HCT116 (cell line): ENCODE measurements around the gene PDLIM7. TPM values are rescaled to one million over a fixed set of nuclear protein-coding genes. Genes with fewer than 3 reads are reported as not detected.

Experiments
- ATAC-seq: fragments of 200-7000 bp; cut with Tn5 transposase; 2 replicates; pipeline ENCODE4 v1.9.1; 2020; ENCODE audit warnings: mild to moderate bottlenecking, moderate library complexity
- BruUV-seq: library from RNA; stranded (reverse); fragments of 400-500 nt; replicated peaks from 2 replicates; lab custom pipeline; 2021; lab: Mats Ljungman, UMichigan
- CTCF ChIA-PET: fragments of 300-600 bp; sonication (Branson Sonifier 250); formaldehyde crosslinking; loops from one replicate; lab custom pipeline; 2021; ENCODE audit warnings: antibody characterized with exemption; lab: Charles Lee
- POLR2A ChIA-PET: fragments of 300-600, 350-600 bp; sonication (Branson Sonifier 250); formaldehyde crosslinking; loops from one replicate; lab custom pipeline; 2021; ENCODE audit warnings: antibody characterized with exemption; lab: Charles Lee
- RAD21 ChIA-PET, 2 experiments: fragments of 300-600 bp; sonication (Branson Sonifier 250); formaldehyde crosslinking; loops; one replicate each; lab custom pipeline; 2023; ENCODE audit warnings: low total read pairs in 2 of 2; ENCODE audit not compliant: uncharacterized antibody in 2 of 2, unreplicated experiment in 2 of 2, low non-redundant PET in 1 of 2; lab: Charles Lee
- DNase-seq: peaks from one replicate; pipeline ENCODE4 v3.0.0-alpha.2; 2010; ENCODE audit warnings: low read depth, low spot score
- H2AFZ ChIP-seq: fragments of 200-600 bp; shearing (Covaris generic), sonication (generic); 2 replicates; pipeline ENCODE4 v1.6.1; 2017; ENCODE audit warnings: low read depth, mixed run types, mixed read lengths, antibody characterized with exemption, low read length; ENCODE audit not compliant: poor library complexity, severe bottlenecking
- H3K27ac ChIP-seq: 2 replicates; pipeline ENCODE4 v1.5.1; 2012; ENCODE audit warnings: low read depth, low read length
- H3K27me3 ChIP-seq: fragments of 200-600 bp; sonication (generic); 2 replicates; pipeline ENCODE4 v1.6.1; 2016; ENCODE audit warnings: mixed run types, low read length, mixed read lengths; ENCODE audit not compliant: insufficient read depth
- H3K36me3 ChIP-seq, 2 experiments: fragments of 200-500 bp in 1 of 2; fragments of 200-600 bp in 1 of 2; sonication (Bioruptor generic) in 1 of 2; sonication (generic) in 1 of 2; 2 replicates each; pipeline versions ENCODE4 v1.5.1 to v1.6.1; 2014 to 2016; ENCODE audit warnings: low read length in 2 of 2, inconsistent platforms in 1 of 2, mixed read lengths in 1 of 2, mixed run types in 1 of 2; ENCODE audit not compliant: insufficient read depth in 2 of 2, control insufficient read depth in 1 of 2
- H3K4me1 ChIP-seq, 2 experiments: fragments of 200-600 bp in 1 of 2; sonication (generic) in 1 of 2; 2 replicates each; pipeline versions ENCODE4 v1.5.1 to v1.6.1; 2012 to 2017; ENCODE audit warnings: low read length in 2 of 2, inconsistent platforms in 1 of 2, mild to moderate bottlenecking in 1 of 2, mixed read lengths in 1 of 2, mixed run types in 1 of 2, moderate library complexity in 1 of 2; ENCODE audit not compliant: insufficient read depth in 2 of 2, control insufficient read depth in 1 of 2
- H3K4me2 ChIP-seq: fragments of 200-600 bp; sonication (generic); 2 replicates; pipeline ENCODE4 v1.6.1; 2017; ENCODE audit warnings: mixed run types, low read length, mixed read lengths
- H3K4me3 ChIP-seq, 2 experiments: fragments of 200-600 bp in 1 of 2; sonication (generic) in 1 of 2; replicated peaks in 1 of 2; 2 replicates each; pipeline ENCODE4 v1.5.1; 2011 to 2016; ENCODE audit warnings: low read length in 2 of 2, control low read depth in 1 of 2, low read depth in 1 of 2, mild to moderate bottlenecking in 1 of 2, mixed read lengths in 1 of 2, mixed run types in 1 of 2
- H3K79me2 ChIP-seq: fragments of 200-600 bp; sonication (generic); 2 replicates; pipeline ENCODE4 v1.6.1; 2017; ENCODE audit warnings: mild to moderate bottlenecking, mixed run types, low read length, moderate library complexity, mixed read lengths; ENCODE audit not compliant: insufficient read depth
- H3K9ac ChIP-seq: fragments of 200-600 bp; sonication (generic); 2 replicates; pipeline ENCODE4 v1.6.1; 2016; ENCODE audit warnings: low read length, mixed read lengths
- H3K9me2 ChIP-seq: fragments of 200-600 bp; sonication (generic), shearing (Covaris generic); 2 replicates; pipeline ENCODE4 v1.6.1; 2017; ENCODE audit warnings: mixed run types, mild to moderate bottlenecking, moderate library complexity; ENCODE audit not compliant: insufficient read depth
- H3K9me3 ChIP-seq, 2 experiments: fragments of 200-500 bp in 1 of 2; fragments of 200-600 bp in 1 of 2; sonication (Bioruptor generic) in 1 of 2; sonication (generic) in 1 of 2; 2 replicates each; pipeline ENCODE4 v1.6.1; 2014 to 2017; ENCODE audit warnings: low read length in 2 of 2, mixed read lengths in 2 of 2, inconsistent platforms in 1 of 2, low read depth in 1 of 2, mild to moderate bottlenecking in 1 of 2, mixed run types in 1 of 2, moderate library complexity in 1 of 2; ENCODE audit not compliant: control insufficient read depth in 1 of 2, insufficient read depth in 1 of 2
- H4K20me1 ChIP-seq: fragments of 200-600 bp; sonication (generic), shearing (Covaris generic); 2 replicates; pipeline ENCODE4 v1.6.1; 2017; ENCODE audit warnings: mixed run types, mild to moderate bottlenecking, moderate library complexity; ENCODE audit not compliant: insufficient read depth
- CBX3 ChIP-seq: IDR thresholded peaks from 2 replicates; pipeline ENCODE4 v1.6.1; 2012; ENCODE audit warnings: low read depth
- CTCF ChIP-seq, 3 experiments: fragments of 200-600 bp in 1 of 3; sonication (generic) in 1 of 3; IDR thresholded peaks in 2 of 3; conservative IDR thresholded peaks in 1 of 3; 2 replicates each; pipeline ENCODE4 v1.5.1; 2012 to 2017; ENCODE audit warnings: low read depth in 2 of 3, low read length in 2 of 3, antibody characterized with exemption in 1 of 3, borderline replicate concordance in 1 of 3, control low read depth in 1 of 3, mild to moderate bottlenecking in 1 of 3, mixed read lengths in 1 of 3, mixed run types in 1 of 3, moderate library complexity in 1 of 3; ENCODE audit not compliant: insufficient read depth in 1 of 3
- EGR1 ChIP-seq: IDR thresholded peaks from 2 replicates; pipeline ENCODE4 v1.6.1; 2012; ENCODE audit warnings: low read depth
- ELF1 ChIP-seq: IDR thresholded peaks from 2 replicates; pipeline ENCODE4 v1.6.1; 2012; ENCODE audit warnings: low read depth, borderline replicate concordance
- EZH2 ChIP-seq: fragments of 200-600 bp; sonication (generic); IDR thresholded peaks from 2 replicates; pipeline ENCODE4 v1.6.1; 2017; ENCODE audit warnings: antibody characterized with exemption, mixed run types
- EZH2phosphoT487 ChIP-seq: fragments of 200-600 bp; IDR thresholded peaks from 2 replicates; pipeline ENCODE4 v1.6.1; 2018; ENCODE audit warnings: antibody characterized with exemption, borderline replicate concordance
- FOSL1 ChIP-seq: IDR thresholded peaks from 2 replicates; pipeline ENCODE4 v1.6.1; 2012; ENCODE audit warnings: low read depth
- JUND ChIP-seq: IDR thresholded peaks from 2 replicates; pipeline ENCODE4 v1.6.1; 2012
- MAX ChIP-seq: IDR thresholded peaks from 2 replicates; pipeline ENCODE4 v1.6.1; 2012
- POLR2A ChIP-seq: IDR thresholded peaks from 2 replicates; pipeline ENCODE4 v1.7.0; 2011; ENCODE audit warnings: borderline replicate concordance; ENCODE audit not compliant: insufficient read depth, insufficient read length; ENCODE audit errors: extremely low read depth
- POLR2AphosphoS5 ChIP-seq: IDR thresholded peaks from 2 replicates; pipeline ENCODE4 v1.6.1; 2011; ENCODE audit warnings: mild to moderate bottlenecking, low read depth, low read length, moderate library complexity
- RAD21 ChIP-seq: IDR thresholded peaks from 2 replicates; pipeline ENCODE4 v1.6.1; 2012; ENCODE audit warnings: low read depth, mild to moderate bottlenecking
- SIN3A ChIP-seq: IDR thresholded peaks from 2 replicates; pipeline ENCODE4 v1.6.1; 2012; ENCODE audit warnings: low read depth
- SP1 ChIP-seq: IDR thresholded peaks from 2 replicates; pipeline ENCODE4 v1.6.1; 2012; ENCODE audit warnings: low read depth
- TCF7L2 ChIP-seq: IDR thresholded peaks from 2 replicates; pipeline ENCODE4 v1.7.0; 2011; ENCODE audit warnings: borderline replicate concordance, inconsistent platforms; ENCODE audit not compliant: insufficient read depth, insufficient read length; ENCODE audit errors: extremely low read depth
- YY1 ChIP-seq: IDR thresholded peaks from 2 replicates; pipeline ENCODE4 v1.6.1; 2011; ENCODE audit warnings: low read length, low read depth, moderate library complexity, mild to moderate bottlenecking; ENCODE audit not compliant: insufficient replicate concordance; ENCODE audit errors: extremely low read depth
- ZBTB33 ChIP-seq: IDR thresholded peaks from 2 replicates; pipeline ENCODE4 v1.6.1; 2011; ENCODE audit warnings: mild to moderate bottlenecking, low read length, moderate library complexity; ENCODE audit not compliant: insufficient replicate concordance; ENCODE audit errors: extremely low read depth
- ZFX ChIP-seq: fragments of 450-650 bp; IDR thresholded peaks from 2 replicates; pipeline ENCODE4 v1.6.1; 2017
- ZNF274 ChIP-seq: fragments of 200-500 bp; sonication (Bioruptor generic); IDR thresholded peaks from 2 replicates; pipeline ENCODE4 v1.6.1; 2014; ENCODE audit warnings: mild to moderate bottlenecking, low read depth, low read length, inconsistent platforms
- intact Hi-C: fragments of 100-400 bp; cut with micrococcal nuclease; formaldehyde crosslinking; loops from 2 replicates; pipeline ENCODE4 v1.10.0; 2022
- total RNA-seq: library from RNA; stranded (reverse); gene quantifications from one replicate; pipeline ENCODE4 v1.2.1, GENCODE V29; 2021; ENCODE audit not compliant: unreplicated experiment
- TF ChIP-seq, protein P1 (sequence below): IDR thresholded peaks from 2 replicates; pipeline ENCODE4 v1.6.1; 2012

Gene PDLIM7
- total RNA-seq, 1 experiment from 2014 or later: 153 TPM

DNA sequence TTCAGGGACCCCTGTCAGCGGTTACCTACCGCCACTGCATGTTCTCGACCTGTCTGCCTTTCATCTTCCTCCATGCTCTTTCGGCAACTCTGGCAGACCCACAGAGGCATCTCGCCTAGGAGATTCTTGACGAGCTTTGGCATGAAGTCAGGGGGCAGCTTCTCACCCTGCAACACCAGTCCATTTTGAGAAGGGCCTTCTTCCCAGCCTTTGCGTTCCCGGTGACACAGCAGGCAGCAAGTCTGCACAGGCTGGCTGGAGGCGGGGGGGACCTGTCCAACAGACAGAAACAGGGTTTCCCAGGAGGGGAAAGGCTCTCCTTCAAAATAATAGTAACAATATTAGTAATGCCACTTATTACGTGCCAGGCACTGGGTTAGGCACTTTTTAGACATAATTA lies 41.5 kb upstream of the PDLIM7 start:
- peaks cover 4% of the 10 kb centered on the region; the same call in 1 of the 2 replicates for H4K20me1 ChIP-seq

More for the DNA sequence above, 41.5 kb upstream of the PDLIM7 start:
- ChIA-PET POLR2A (no interaction called here), CTCF (no interaction called here), RAD21 (no interaction called here)
- Histone ChIP-seq H3K27ac (no peak overlapping the region), H3K9ac (no peak overlapping the region), H3K79me2 (peaks cover 30% of the 10 kb centered on the region), H3K4me3 (no peak overlapping the region), H3K4me1 (no peaks in the 10 kb centered on the region), H3K27me3 (no peaks in the 10 kb centered on the region), H2AFZ (no peak overlapping the region), H3K9me2 (no peaks in the 10 kb centered on the region), H3K9me3 (no peaks in the 10 kb centered on the region), H3K4me2 (no peak overlapping the region), H3K36me3 (peaks cover 9 to 22% of the 10 kb centered on the region in 2 experiments; a peak in 3 of 4 replicates)
- intact Hi-C loops: no loop called here
- ATAC-seq (no peak), DNase-seq (no peak)
- TF ChIP-seq EZH2phosphoT487 (no peak), SIN3A (no peak), CTCF (IDR thresholded peaks at IDR 0.05 in 2 of 3, conservative IDR thresholded peaks at IDR 0.05 in 1 of 3; ENCODE audit: borderline replicate concordance in 1 of 3, insufficient read depth in 1 of 3, low read depth in 2 of 3, low read length in 2 of 3) (no peak), RAD21 (no peak), TCF7L2 (no peak), ELF1 (no peak), POLR2AphosphoS5 (no peak), FOSL1 (no peak), EGR1 (no peak), YY1 (no peak), ZNF274 (no peak), CBX3 (no peak), ZFX (no peak), MAX (no peak), JUND (no peak), POLR2A (no peak), EZH2 (no peak), SP1 (no peak), ZBTB33 (no peak)
- TF ChIP-seq, protein P1, sequence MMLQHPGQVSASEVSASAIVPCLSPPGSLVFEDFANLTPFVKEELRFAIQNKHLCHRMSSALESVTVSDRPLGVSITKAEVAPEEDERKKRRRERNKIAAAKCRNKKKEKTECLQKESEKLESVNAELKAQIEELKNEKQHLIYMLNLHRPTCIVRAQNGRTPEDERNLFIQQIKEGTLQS: no peak
- no TSS peak for BruUV-seq
